Upper lobe of right lung (tissue), 1 donor: ENCODE measurements around the gene RNF220. TPM values are rescaled to one million over a fixed set of nuclear protein-coding genes. Genes with fewer than 3 reads are reported as not detected.
A peak's percentile ranks its signal among the peaks of the same experiment; 100 is the strongest.

Experiments
- ATAC-seq: fragments of 200-7000 bp; cut with Tn5 transposase; one replicate; pipeline ENCODE4 v1.9.1; 2020; ENCODE audit warnings: mild to moderate bottlenecking, moderate library complexity
- DNase-seq: peaks from one replicate; pipeline ENCODE4 v3.0.0-alpha.2; 2020
- H3K27ac ChIP-seq: fragments of 200-600 bp; one replicate; pipeline ENCODE4 v1.8.0; 2022
- H3K27me3 ChIP-seq: fragments of 200-600 bp; one replicate; pipeline ENCODE4 v1.8.0; 2022; ENCODE audit warnings: mild to moderate bottlenecking
- H3K36me3 ChIP-seq: fragments of 200-600 bp; one replicate; pipeline ENCODE4 v1.8.0; 2022
- H3K4me1 ChIP-seq: fragments of 200-600 bp; one replicate; pipeline ENCODE4 v1.8.0; 2022
- H3K4me3 ChIP-seq: fragments of 200-600 bp; one replicate; pipeline ENCODE4 v1.8.0; 2022; ENCODE audit warnings: mild to moderate bottlenecking
- H3K9me3 ChIP-seq: fragments of 200-600 bp; one replicate; pipeline ENCODE4 v1.8.0; 2022
- CTCF ChIP-seq: fragments of 200-600 bp; IDR thresholded peaks from one replicate; pipeline ENCODE4 v1.8.0; 2022; ENCODE audit warnings: antibody characterized with exemption
- intact Hi-C: fragments of 100-400 bp; cut with DNase I; formaldehyde crosslinking; loops from one replicate; pipeline ENCODE4 v1.11.0; 2022
- total RNA-seq: library from RNA; stranded (reverse); fragmentation: NEBNext Ultra II Directional; extraction: Animal tissue kit (Norgen Biotek cat#: 25700); gene quantifications from one replicate; pipeline ENCODE4 v1.2.1, GENCODE V29; 2021
- donor health status: DM: no; HTN: yes; CAD: no; lungs with severe emphysema.

RNF220 gene
- total RNA-seq, 1 donor from 2014 or later, result 72.6 TPM

- no peak for TF ChIP-seq CTCF
- no peak for ATAC-seq
- DNase-seq, result no peak
- Histone ChIP-seq H3K27me3 (no peaks in the 10 kb centered on the region), H3K27ac (no peak overlapping the region), H3K4me1 (no peaks in the 10 kb centered on the region), H3K9me3 (no peaks in the 10 kb centered on the region), H3K4me3 (no peak overlapping the region), H3K36me3 (peaks cover 82% of the 10 kb centered on the region)
- intact Hi-C loops, result no loop called here
Measured at GRCh38 chr1:44648529-44649250, 243.6 kb downstream of the RNF220 start.

GRCh38 chr1:44649788-44650158 lies 244.7 kb downstream of the RNF220 start:
- H3K4me1 ChIP-seq, result no peaks in the 10 kb centered on the region
- H3K36me3 ChIP-seq, result peaks cover 84% of the 10 kb centered on the region
- no peak overlapping the region for H3K4me3 ChIP-seq
- no peak for DNase-seq
- H3K27ac ChIP-seq, result no peak overlapping the region
- H3K27me3 ChIP-seq, result no peaks in the 10 kb centered on the region
- H3K9me3 ChIP-seq, result no peaks in the 10 kb centered on the region
- ATAC-seq, result no peak
- intact Hi-C loops, result no loop called here
- no peak for TF ChIP-seq CTCF

- no peak for TF ChIP-seq CTCF
- H3K27me3 ChIP-seq, result no peaks in the 10 kb centered on the region
- H3K9me3 ChIP-seq, result no peaks in the 10 kb centered on the region
- no peak for ATAC-seq
- no peaks in the 10 kb centered on the region for H3K4me1 ChIP-seq
- no peak overlapping the region for H3K27ac ChIP-seq
- intact Hi-C loops, result no loop called here
- no peak overlapping the region for H3K4me3 ChIP-seq
- no peak for DNase-seq
- peaks cover 82% of the 10 kb centered on the region for H3K36me3 ChIP-seq
Measured at GRCh38 chr1:44650159-44650831, 245.2 kb downstream of the RNF220 start.

- DNase-seq (no peak), ATAC-seq (no peak)
- H3K9me3 ChIP-seq, result no peaks in the 10 kb centered on the region
- H3K27me3 ChIP-seq, result no peaks in the 10 kb centered on the region
- TF ChIP-seq CTCF, result no peak
- intact Hi-C loops, result no loop called here
- H3K4me1 ChIP-seq, result no peaks in the 10 kb centered on the region
- H3K27ac ChIP-seq, result no peak overlapping the region
- H3K36me3 ChIP-seq, result peaks cover 74% of the 10 kb centered on the region
- no peak overlapping the region for H3K4me3 ChIP-seq
Measured at GRCh38 chr1:44651069-44651468, 246.0 kb downstream of the RNF220 start.

GRCh38 chr1:44652445-44653106 lies 247.5 kb downstream of the RNF220 start:
- Histone ChIP-seq H3K9me3 (no peaks in the 10 kb centered on the region), H3K4me1 (no peaks in the 10 kb centered on the region), H3K27ac (no peak overlapping the region), H3K27me3 (no peaks in the 10 kb centered on the region), H3K36me3 (peaks cover 59% of the 10 kb centered on the region), H3K4me3 (no peak overlapping the region)
- ATAC-seq (peak; percentile 93), DNase-seq (peak; percentile 86)
- intact Hi-C loops, result no loop called here
- peak; percentile 95 for TF ChIP-seq CTCF
